ENCODE measurements around the gene IFFO2. TPM values are rescaled to one million over a fixed set of nuclear protein-coding genes. Genes with fewer than 3 reads are reported as not detected.
A peak's percentile ranks its signal among the peaks of the same experiment; 100 is the strongest.

Gene IFFO2
- total RNA-seq, 1 experiment from 2014 or later: not detected

GRCh38 chr1:18907917-18908845 lies 48.3 kb downstream of the IFFO2 start:
- Histone ChIP-seq H3K27ac (ENCODE audit: low read length) (no peak overlapping the region), H3K4me1 (ENCODE audit: low read length) (0 out of 2 replicates have a peak, but pooled peaks cover 5% of the 10 kb centered on the region), H2AFZ (ENCODE audit: low read length) (no peak overlapping the region), H3K4me3 (ENCODE audit: low read length) (no peak overlapping the region), H4K20me1 (ENCODE audit: insufficient read depth, low read depth, low read length) (peaks cover 9% of the 10 kb centered on the region; the same call in 1 of the 2 replicates), H3K9me2 (replicated peaks; ENCODE audit: insufficient read depth, low read length) (no peaks in the 10 kb centered on the region), H3K79me2 (ENCODE audit: low read length) (no peaks in the 10 kb centered on the region), H3K27me3 (ENCODE audit: low read length) (no peaks in the 10 kb centered on the region), H3K9ac (ENCODE audit: low read length) (no peak overlapping the region), H3K36me3 (ENCODE audit: insufficient read depth, low read length) (no peaks in the 10 kb centered on the region), H3K4me2 (ENCODE audit: low read depth, low read length, poor library complexity, severe bottlenecking) (no peak overlapping the region), H3K9me3 (ENCODE audit: low read length) (no peaks in the 10 kb centered on the region)
- DNase-seq: peak; percentile 61

DNA sequence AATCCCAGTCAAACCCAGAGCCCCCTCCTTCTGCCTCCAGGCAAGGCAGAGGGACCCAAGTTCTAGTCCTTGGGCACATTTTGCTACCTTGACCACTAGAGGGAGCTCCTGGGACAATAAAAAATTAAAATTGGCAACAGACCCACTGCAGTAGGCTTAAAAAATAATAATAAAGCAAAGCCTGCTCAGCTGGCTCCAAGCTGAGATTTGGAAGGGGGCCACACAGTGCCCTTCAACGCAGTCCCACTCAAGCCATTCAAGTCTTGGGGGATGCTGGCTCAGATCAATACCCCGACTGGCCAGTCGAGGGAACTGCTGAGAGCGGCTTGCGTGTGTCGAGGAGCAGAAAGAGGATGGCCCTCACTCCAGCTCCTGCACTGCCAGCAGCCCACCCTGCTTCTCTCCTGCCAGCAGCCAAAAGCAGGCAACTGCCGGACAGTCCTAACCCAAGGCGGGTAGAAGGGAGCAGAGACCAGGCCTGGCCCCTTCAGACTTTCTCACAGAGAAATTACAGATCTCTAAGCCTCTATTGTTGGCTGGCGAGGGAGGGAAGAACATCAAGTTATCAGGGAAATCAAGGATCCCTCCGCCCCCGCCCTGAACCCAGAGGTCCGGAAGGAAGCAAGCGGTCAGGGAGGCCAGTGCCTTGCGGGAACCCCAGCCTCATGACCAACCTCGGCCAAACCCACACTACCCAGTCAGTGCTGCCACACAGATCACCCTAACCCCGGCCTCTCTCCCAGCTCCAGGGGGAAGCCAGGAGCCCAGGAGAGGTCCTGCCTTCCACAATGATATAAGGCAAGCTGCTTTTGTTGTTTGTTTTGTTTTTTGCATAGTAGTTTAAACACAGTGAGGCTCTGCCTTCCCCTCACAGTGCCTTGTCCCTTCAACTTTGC lies 49.2 kb downstream of the IFFO2 start:
- no peak overlapping the region for H3K27ac ChIP-seq (ENCODE audit: low read length)
- peaks cover 4% of the 10 kb centered on the region; the same call in 1 of the 2 replicates for H4K20me1 ChIP-seq (ENCODE audit: insufficient read depth, low read depth, low read length)
- H3K27me3 ChIP-seq (ENCODE audit: low read length): no peaks in the 10 kb centered on the region
- no peak overlapping the region for H3K9ac ChIP-seq (ENCODE audit: low read length)
- no peaks in the 10 kb centered on the region for H3K36me3 ChIP-seq (ENCODE audit: insufficient read depth, low read length)
- no peaks in the 10 kb centered on the region for H3K9me2 ChIP-seq (replicated peaks; ENCODE audit: insufficient read depth, low read length)
- H3K79me2 ChIP-seq (ENCODE audit: low read length): no peaks in the 10 kb centered on the region
- no peaks in the 10 kb centered on the region for H3K9me3 ChIP-seq (ENCODE audit: low read length)
- H3K4me3 ChIP-seq (ENCODE audit: low read length): no peak overlapping the region
- no peak overlapping the region for H3K4me2 ChIP-seq (ENCODE audit: low read depth, low read length, poor library complexity, severe bottlenecking)
- H3K4me1 ChIP-seq (ENCODE audit: low read length): 0 out of 2 replicates have a peak, but pooled peaks cover 5% of the 10 kb centered on the region
- H2AFZ ChIP-seq (ENCODE audit: low read length): no peak overlapping the region
- peak; percentile 82 for DNase-seq

DNA sequence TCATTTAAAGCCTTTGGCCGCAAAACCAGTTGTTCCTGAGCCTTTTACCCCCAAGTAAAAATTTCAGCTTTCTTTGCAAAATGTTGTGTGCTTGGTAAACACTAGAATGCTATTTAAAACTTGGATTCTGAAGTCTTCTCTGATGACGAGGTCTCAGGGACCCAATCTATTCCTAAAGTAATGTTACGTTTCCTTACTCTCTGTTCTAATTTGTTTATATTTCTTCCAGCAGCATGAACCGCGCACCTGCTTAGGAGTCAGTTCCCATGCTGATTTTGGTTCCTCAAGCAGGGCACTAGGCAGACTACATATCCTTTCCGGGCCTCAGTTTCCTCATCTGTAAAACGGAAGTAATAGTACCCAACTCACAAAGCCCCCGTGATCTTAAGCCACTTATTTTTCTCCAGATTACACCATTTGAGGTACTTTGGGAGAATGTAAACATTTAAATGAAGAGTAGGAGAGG lies 53.2 kb downstream of the IFFO2 start:
- Histone ChIP-seq H3K9ac (ENCODE audit: low read length) (no peak overlapping the region), H2AFZ (ENCODE audit: low read length) (no peak overlapping the region), H4K20me1 (ENCODE audit: insufficient read depth, low read depth, low read length) (peaks cover 4% of the 10 kb centered on the region; the same call in 1 of the 2 replicates), H3K79me2 (ENCODE audit: low read length) (no peaks in the 10 kb centered on the region), H3K27ac (ENCODE audit: low read length) (no peak overlapping the region), H3K4me2 (ENCODE audit: low read depth, low read length, poor library complexity, severe bottlenecking) (no peak overlapping the region), H3K4me1 (ENCODE audit: low read length) (0 out of 2 replicates have a peak, but pooled peaks cover 5% of the 10 kb centered on the region), H3K4me3 (ENCODE audit: low read length) (no peak overlapping the region), H3K27me3 (ENCODE audit: low read length) (no peaks in the 10 kb centered on the region), H3K9me2 (replicated peaks; ENCODE audit: insufficient read depth, low read length) (no peaks in the 10 kb centered on the region), H3K36me3 (ENCODE audit: insufficient read depth, low read length) (no peaks in the 10 kb centered on the region), H3K9me3 (ENCODE audit: low read length) (no peaks in the 10 kb centered on the region)
- DNase-seq: no peak

- no peaks in the 10 kb centered on the region for H3K9me3 ChIP-seq (ENCODE audit: low read length)
- H3K9me2 ChIP-seq (replicated peaks; ENCODE audit: insufficient read depth, low read length): no peaks in the 10 kb centered on the region
- H3K4me3 ChIP-seq (ENCODE audit: low read length): peak within 1 kb of the TSS; percentile 23; the same call in 1 of the 2 replicates
- H3K4me2 ChIP-seq (ENCODE audit: low read depth, low read length, poor library complexity, severe bottlenecking): peak within 1 kb of the TSS; percentile 48
- peaks cover under 1% of the 10 kb centered on the region; the same call in 1 of the 2 replicates for H4K20me1 ChIP-seq (ENCODE audit: insufficient read depth, low read depth, low read length)
- H2AFZ ChIP-seq (ENCODE audit: low read length): no peak within 1 kb of the TSS
- H3K9ac ChIP-seq (ENCODE audit: low read length): no peak within 1 kb of the TSS
- no peak within 1 kb of the TSS for H3K27ac ChIP-seq (ENCODE audit: low read length)
- peak; percentile 77 for DNase-seq
- no peaks in the 10 kb centered on the region for H3K79me2 ChIP-seq (ENCODE audit: low read length)
- no peaks in the 10 kb centered on the region for H3K4me1 ChIP-seq (ENCODE audit: low read length)
- no peaks in the 10 kb centered on the region for H3K36me3 ChIP-seq (ENCODE audit: insufficient read depth, low read length)
- H3K27me3 ChIP-seq (ENCODE audit: low read length): no peaks in the 10 kb centered on the region
These were observed 53.8 kb downstream of the IFFO2 start, which contains the start of gene ALDH4A1 for GRCh38 chr1:18902523-18903290. ALDH4A1 (minus strand) TSS chr1:18902555; CDS start chr1:18902523, 32 bp downstream.

- no peak for DNase-seq
These were observed 54.4 kb downstream of the IFFO2 start for GRCh38 chr1:18901952-18902522.

GRCh38 chr1:18901147-18901951 lies 55.1 kb downstream of the IFFO2 start:
- H3K27me3 ChIP-seq (ENCODE audit: low read length): no peaks in the 10 kb centered on the region
- H3K4me1 ChIP-seq (ENCODE audit: low read length): no peaks in the 10 kb centered on the region
- H4K20me1 ChIP-seq (ENCODE audit: insufficient read depth, low read depth, low read length): no peaks in the 10 kb centered on the region
- H3K9ac ChIP-seq (ENCODE audit: low read length): no peak overlapping the region
- no peaks in the 10 kb centered on the region for H3K9me3 ChIP-seq (ENCODE audit: low read length)
- H3K79me2 ChIP-seq (ENCODE audit: low read length): no peaks in the 10 kb centered on the region
- no peak overlapping the region for H3K4me2 ChIP-seq (ENCODE audit: low read depth, low read length, poor library complexity, severe bottlenecking)
- DNase-seq: no peak
- H3K4me3 ChIP-seq (ENCODE audit: low read length): no peak overlapping the region
- no peak overlapping the region for H3K27ac ChIP-seq (ENCODE audit: low read length)
- no peaks in the 10 kb centered on the region for H3K9me2 ChIP-seq (replicated peaks; ENCODE audit: insufficient read depth, low read length)
- no peak overlapping the region for H2AFZ ChIP-seq (ENCODE audit: low read length)
- no peaks in the 10 kb centered on the region for H3K36me3 ChIP-seq (ENCODE audit: insufficient read depth, low read length)

More at GRCh38 chr1:18901952-18902522, 54.4 kb downstream of the IFFO2 start:
- Histone ChIP-seq H3K9ac (ENCODE audit: low read length) (no peak overlapping the region), H2AFZ (ENCODE audit: low read length) (no peak overlapping the region), H3K79me2 (ENCODE audit: low read length) (no peaks in the 10 kb centered on the region), H3K27ac (ENCODE audit: low read length) (no peak overlapping the region), H3K36me3 (ENCODE audit: insufficient read depth, low read length) (no peaks in the 10 kb centered on the region), H3K4me2 (ENCODE audit: low read depth, low read length, poor library complexity, severe bottlenecking) (peak overlapping the region; percentile 48), H3K9me3 (ENCODE audit: low read length) (no peaks in the 10 kb centered on the region), H3K4me3 (ENCODE audit: low read length) (peak overlapping the region; percentile 23; the same call in 1 of the 2 replicates), H3K27me3 (ENCODE audit: low read length) (no peaks in the 10 kb centered on the region), H3K4me1 (ENCODE audit: low read length) (no peaks in the 10 kb centered on the region), H4K20me1 (ENCODE audit: insufficient read depth, low read depth, low read length) (no peaks in the 10 kb centered on the region; the same call in 1 of the 2 replicates), H3K9me2 (replicated peaks; ENCODE audit: insufficient read depth, low read length) (no peaks in the 10 kb centered on the region)

Data from Karpas-422 (cell line).